ENCODE results near the gene RAI1.

GRCh38 chr17:17820463-17821158 lies 139.4 kb downstream of the RAI1 start:
- TF ChIP-seq L3MBTL2 (conservative IDR thresholded peaks at IDR 0.05) (no peak), FOXA1 (IDR thresholded peaks at IDR 0.05) (no peak), BHLHE40 (IDR thresholded peaks at IDR 0.05; ENCODE audit: borderline replicate concordance) (no peak), ARNT (IDR thresholded peaks at IDR 0.05) (no peak), FOXK2 (IDR thresholded peaks at IDR 0.05) (no peak), HDGF (IDR thresholded peaks at IDR 0.05; ENCODE audit: borderline replicate concordance) (no peak), NFRKB (IDR thresholded peaks at IDR 0.05) (no peak), SP1 (IDR thresholded peaks at IDR 0.05) (no peak)

Data from HEK293T (cell line).